ENCODE measurements around the gene NUP88.

Gene NUP88

DNA sequence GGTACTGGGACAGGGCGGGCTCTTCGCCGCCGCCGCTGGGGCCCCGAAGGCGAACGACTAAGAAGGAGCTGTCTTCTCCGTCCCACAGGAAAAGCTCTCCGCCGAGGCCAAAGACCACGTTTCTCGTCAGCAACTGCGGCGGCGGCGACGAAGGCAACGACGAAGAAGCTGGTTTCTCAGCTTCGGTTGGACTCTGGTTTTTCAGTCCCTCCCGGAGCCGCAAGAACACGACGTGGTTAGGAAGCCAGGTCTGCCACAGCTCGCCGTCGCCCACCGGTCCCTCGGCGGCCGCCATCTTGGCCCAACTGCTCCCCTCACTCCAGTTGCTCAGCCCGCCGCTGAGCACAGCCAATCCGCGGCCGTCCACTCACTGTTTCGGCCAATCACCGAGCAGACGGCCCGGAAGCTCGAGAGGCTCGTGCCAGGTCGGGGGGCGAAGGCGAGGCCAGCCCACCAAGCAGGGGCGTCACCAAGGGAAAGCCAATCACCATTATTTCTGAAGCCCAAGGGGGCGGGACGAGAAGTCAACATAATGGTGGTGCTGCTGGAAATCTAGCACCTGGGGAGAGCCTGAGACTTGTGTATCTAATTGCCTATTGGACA lies at the start of gene NUP88:
Gene NUP88, minus strand, starts transcription at position 307 of the 603 bp plus-strand sequence. Its CDS starts 12 bp downstream, at position 295.
- Mint-ChIP-seq H3K9me3 (no peaks in the 10 kb centered on the region), H3K4me1 (peaks cover 26% of the 10 kb centered on the region), H3K36me3 (ENCODE audit: low read depth) (peaks cover 38% of the 10 kb centered on the region), H3K4me3 (peak within 1 kb of the TSS; percentile 96 to 100 (median 99)), H3K27ac (peak within 1 kb of the TSS; percentile 82 to 99 (median 96)), H3K27me3 (ENCODE audit: low read depth) (no peaks in the 10 kb centered on the region)
- TF ChIP-seq, protein P1, sequence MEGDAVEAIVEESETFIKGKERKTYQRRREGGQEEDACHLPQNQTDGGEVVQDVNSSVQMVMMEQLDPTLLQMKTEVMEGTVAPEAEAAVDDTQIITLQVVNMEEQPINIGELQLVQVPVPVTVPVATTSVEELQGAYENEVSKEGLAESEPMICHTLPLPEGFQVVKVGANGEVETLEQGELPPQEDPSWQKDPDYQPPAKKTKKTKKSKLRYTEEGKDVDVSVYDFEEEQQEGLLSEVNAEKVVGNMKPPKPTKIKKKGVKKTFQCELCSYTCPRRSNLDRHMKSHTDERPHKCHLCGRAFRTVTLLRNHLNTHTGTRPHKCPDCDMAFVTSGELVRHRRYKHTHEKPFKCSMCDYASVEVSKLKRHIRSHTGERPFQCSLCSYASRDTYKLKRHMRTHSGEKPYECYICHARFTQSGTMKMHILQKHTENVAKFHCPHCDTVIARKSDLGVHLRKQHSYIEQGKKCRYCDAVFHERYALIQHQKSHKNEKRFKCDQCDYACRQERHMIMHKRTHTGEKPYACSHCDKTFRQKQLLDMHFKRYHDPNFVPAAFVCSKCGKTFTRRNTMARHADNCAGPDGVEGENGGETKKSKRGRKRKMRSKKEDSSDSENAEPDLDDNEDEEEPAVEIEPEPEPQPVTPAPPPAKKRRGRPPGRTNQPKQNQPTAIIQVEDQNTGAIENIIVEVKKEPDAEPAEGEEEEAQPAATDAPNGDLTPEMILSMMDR (IDR thresholded peaks at IDR 0.05; ENCODE audit: unreplicated experiment in 3 of 3), result no peak

DNA sequence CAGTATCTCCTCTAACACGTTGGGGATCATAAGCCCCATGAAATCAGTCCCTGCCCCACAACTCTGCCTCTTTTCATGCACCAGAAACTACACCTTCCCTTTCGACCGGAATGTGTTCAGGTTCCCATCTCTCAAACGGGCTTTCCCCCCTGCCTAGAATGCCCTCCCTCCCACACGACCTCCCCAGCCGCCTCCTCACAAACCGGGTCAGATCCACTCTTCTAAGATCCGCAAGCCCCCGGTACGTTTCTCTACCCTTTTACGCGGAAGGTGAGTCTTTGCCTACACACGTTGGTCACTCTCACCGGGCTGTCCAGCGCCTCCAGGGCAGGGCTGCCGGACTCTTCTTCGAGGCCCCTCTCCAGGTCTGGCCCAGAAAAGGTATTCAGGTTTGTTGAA lies 48.6 kb upstream of the NUP88 start:
- no peaks in the 10 kb centered on the region for H3K27me3 Mint-ChIP-seq (ENCODE audit: low read depth)
- peaks cover 19% of the 10 kb centered on the region for H3K36me3 Mint-ChIP-seq (ENCODE audit: low read depth)
- H3K4me3 Mint-ChIP-seq, result peak overlapping the region; percentile 85 to 88 (median 88)
- H3K4me1 Mint-ChIP-seq, result peaks cover 19% of the 10 kb centered on the region
- H3K27ac Mint-ChIP-seq, result peak overlapping the region; percentile 8 to 71 (median 47)
- TF ChIP-seq, protein P1 (IDR thresholded peaks at IDR 0.05; ENCODE audit: unreplicated experiment in 3 of 3), result no peak
- no peaks in the 10 kb centered on the region for H3K9me3 Mint-ChIP-seq

DNA sequence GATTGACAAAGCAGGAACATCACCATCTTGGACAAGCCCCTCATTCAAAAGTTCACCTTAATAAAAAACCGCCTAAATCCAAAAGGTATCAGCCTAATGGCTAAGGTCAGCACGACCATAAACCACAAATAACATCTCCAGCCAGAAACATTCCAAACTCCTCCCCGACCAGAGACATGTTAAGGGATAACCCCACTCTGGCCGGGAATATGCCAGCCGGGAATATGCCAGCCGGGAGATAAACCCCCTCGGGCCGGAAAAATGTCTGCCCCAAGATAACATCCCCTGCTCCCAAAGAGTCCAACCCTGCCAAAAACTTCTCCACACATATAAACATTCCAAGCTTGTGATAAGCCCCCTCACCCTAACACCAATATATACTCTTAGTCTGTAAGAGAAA lies 48.0 kb upstream of the NUP88 start:
- TF ChIP-seq, protein P1 (IDR thresholded peaks at IDR 0.05; ENCODE audit: unreplicated experiment in 3 of 3), result no peak
- H3K4me3 Mint-ChIP-seq, result peak overlapping the region; percentile 85 to 88 (median 88)
- H3K9me3 Mint-ChIP-seq, result no peaks in the 10 kb centered on the region
- no peaks in the 10 kb centered on the region for H3K27me3 Mint-ChIP-seq (ENCODE audit: low read depth)
- peaks cover 16% of the 10 kb centered on the region for H3K36me3 Mint-ChIP-seq (ENCODE audit: low read depth)
- peaks cover 19% of the 10 kb centered on the region for H3K4me1 Mint-ChIP-seq
- peak overlapping the region; percentile 8 to 71 (median 47) for H3K27ac Mint-ChIP-seq

DNA sequence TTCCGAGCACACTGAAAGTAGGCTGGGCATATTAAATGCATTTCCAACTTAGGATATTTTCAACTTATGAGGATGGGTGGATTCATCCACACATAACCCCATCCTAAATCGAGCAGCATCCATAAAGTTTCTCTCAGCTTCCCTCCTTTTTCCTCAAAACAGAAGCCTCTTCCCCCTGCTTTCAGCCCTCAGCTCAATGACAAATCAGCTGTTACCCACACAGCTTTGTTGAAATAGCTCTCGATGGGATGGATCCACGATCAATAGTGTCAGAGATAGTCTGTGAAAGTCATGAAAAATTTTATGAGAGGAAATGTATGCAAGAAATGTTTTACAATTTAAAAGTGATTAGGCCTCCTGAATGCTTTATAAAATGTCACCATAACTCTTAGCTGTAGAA lies 46.8 kb upstream of the NUP88 start:
- TF ChIP-seq, protein P1 (IDR thresholded peaks at IDR 0.05; ENCODE audit: unreplicated experiment in 3 of 3), result no peak
- Mint-ChIP-seq H3K4me1 (peaks cover 19% of the 10 kb centered on the region), H3K9me3 (no peaks in the 10 kb centered on the region), H3K36me3 (ENCODE audit: low read depth) (peaks cover 8% of the 10 kb centered on the region), H3K4me3 (peak overlapping the region; percentile 13 to 88 (median 85)), H3K27me3 (ENCODE audit: low read depth) (no peaks in the 10 kb centered on the region), H3K27ac (no peak overlapping the region)

DNA sequence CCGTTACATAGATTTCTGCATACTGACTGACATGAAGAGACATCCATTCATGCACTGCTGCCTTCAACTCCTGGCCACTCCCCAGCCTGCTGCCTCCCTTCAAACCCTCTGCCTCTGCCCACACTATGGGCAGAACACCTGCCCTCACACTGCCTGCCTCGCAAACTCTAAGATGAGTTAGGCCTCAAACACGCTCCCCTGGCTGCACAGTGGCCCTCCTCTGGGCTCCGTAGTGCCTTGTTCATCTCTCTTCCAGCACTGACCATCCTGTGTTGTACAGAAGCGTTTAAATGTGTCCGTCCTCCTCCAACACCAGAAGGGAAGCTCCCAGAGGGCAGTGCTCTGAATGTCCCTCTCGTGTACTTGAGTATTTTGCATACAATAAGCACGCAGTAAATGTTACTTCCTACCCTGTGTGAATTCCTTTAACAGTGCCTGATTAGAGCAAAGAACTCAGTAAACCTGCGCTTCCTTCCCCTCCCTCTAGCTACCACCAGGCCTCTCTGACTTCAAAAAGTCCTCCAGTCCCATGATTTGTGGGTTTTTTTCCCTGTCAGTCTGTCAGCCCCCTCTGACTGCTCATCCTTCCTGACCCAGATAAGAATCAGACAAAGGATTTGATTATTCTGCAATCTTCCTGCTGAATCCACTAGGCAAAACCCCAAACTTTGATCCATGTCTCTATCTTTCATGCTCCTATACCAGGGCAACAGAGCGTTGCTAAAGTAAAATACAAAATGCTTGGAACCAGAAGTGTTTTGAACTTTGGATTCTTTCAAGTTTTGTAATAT lies 45.5 kb upstream of the NUP88 start:
- Mint-ChIP-seq H3K4me3 (peak overlapping the region in 1 of 3 experiments; percentile 5), H3K9me3 (no peaks in the 10 kb centered on the region), H3K4me1 (peaks cover 19% of the 10 kb centered on the region), H3K27ac (no peak overlapping the region), H3K27me3 (ENCODE audit: low read depth) (no peaks in the 10 kb centered on the region), H3K36me3 (ENCODE audit: low read depth) (peaks cover 15% of the 10 kb centered on the region)
- TF ChIP-seq, protein P1 (IDR thresholded peaks at IDR 0.05; ENCODE audit: unreplicated experiment in 3 of 3), result no peak
